IMR-90 (cell line): ENCODE measurements around the gene CDK13. TPM values are rescaled to one million over a fixed set of nuclear protein-coding genes. Genes with fewer than 3 reads are reported as not detected.

Source experiments
- ATAC-seq: fragments of 200-7000 bp; cut with Tn5 transposase; 2 replicates; pipeline ENCODE4 v1.9.1; 2020; ENCODE audit warnings: low read depth, mild to moderate bottlenecking, moderate library complexity
- BruUV-seq: library from RNA; stranded (reverse); fragments of 400-500 nt; replicated peaks from 2 replicates; lab custom pipeline; 2021; lab: Mats Ljungman, UMichigan
- CTCF ChIA-PET: fragments of 300-600 bp; formaldehyde crosslinking; extraction: SDS; loops from one replicate; lab custom pipeline; 2021; ENCODE audit warnings: antibody characterized with exemption; lab: Yijun Ruan, JAX
- POLR2A ChIA-PET: fragments of 300-600 bp; sonication (Branson Sonifier 250); formaldehyde crosslinking; loops from one replicate; lab custom pipeline; 2022; ENCODE audit warnings: antibody characterized with exemption; ENCODE audit not compliant: unreplicated experiment; lab: Charles Lee
- DNase-seq: peaks from one replicate; pipeline ENCODE4 v3.0.0; 2013
- H2AFZ ChIP-seq: replicated peaks from 2 replicates; pipeline ENCODE3; 2013; ENCODE audit warnings: low read length, mild to moderate bottlenecking; ENCODE audit not compliant: poor library complexity
- H2AK5ac ChIP-seq: 2 replicates; pipeline ENCODE4 v1.6.1; 2013; ENCODE audit warnings: low read depth, low read length, inconsistent platforms
- H2AK9ac ChIP-seq: replicated peaks from 2 replicates; pipeline ENCODE3; 2013; ENCODE audit warnings: mild to moderate bottlenecking, low read depth, low read length, moderate library complexity; ENCODE audit not compliant: poor library complexity
- H2BK120ac ChIP-seq: 2 replicates; pipeline ENCODE4 v1.6.1; 2013; ENCODE audit warnings: low read depth, low read length, inconsistent platforms
- H2BK15ac ChIP-seq: 3 replicates; pipeline ENCODE4 v1.6.1; 2013; ENCODE audit warnings: low read depth, low read length, inconsistent platforms
- H2BK20ac ChIP-seq: 2 replicates; pipeline ENCODE4 v1.6.1; 2013; ENCODE audit warnings: low read depth, mild to moderate bottlenecking, inconsistent platforms, low read length, moderate library complexity
- H2BK5ac ChIP-seq: 2 replicates; pipeline ENCODE4 v1.6.1; 2013; ENCODE audit warnings: mild to moderate bottlenecking, low read depth, low read length, inconsistent platforms; ENCODE audit not compliant: poor library complexity, severe bottlenecking
- H3K14ac ChIP-seq: replicated peaks from 2 replicates; pipeline ENCODE4 v1.6.1; 2013; ENCODE audit warnings: low read depth, low read length, inconsistent platforms
- H3K18ac ChIP-seq: 2 replicates; pipeline ENCODE4 v1.6.1; 2013; ENCODE audit warnings: low read depth, low read length, control low read depth
- H3K23ac ChIP-seq: 2 replicates; pipeline ENCODE4 v1.6.1; 2013; ENCODE audit warnings: low read depth, low read length, inconsistent platforms
- H3K27ac ChIP-seq: 2 replicates; pipeline ENCODE4 v1.5.1; 2013; ENCODE audit warnings: mild to moderate bottlenecking, control low read depth, low read length; ENCODE audit not compliant: insufficient read depth
- H3K27me3 ChIP-seq: 2 replicates; pipeline ENCODE4 v1.6.1; 2013; ENCODE audit warnings: low read length; ENCODE audit not compliant: control insufficient read depth, insufficient read depth
- H3K36me3 ChIP-seq: 2 replicates; pipeline ENCODE4 v1.6.1; 2013; ENCODE audit warnings: low read length, mixed read lengths; ENCODE audit not compliant: control insufficient read depth, insufficient read depth
- H3K4ac ChIP-seq: 2 replicates; pipeline ENCODE4 v1.6.1; 2013; ENCODE audit warnings: low read depth, low read length, inconsistent platforms
- H3K4me1 ChIP-seq: 2 replicates; pipeline ENCODE4 v1.6.1; 2013; ENCODE audit warnings: low read length, mixed read lengths; ENCODE audit not compliant: control insufficient read depth, insufficient read depth
- H3K4me2 ChIP-seq: 2 replicates; pipeline ENCODE4 v1.6.1; 2013; ENCODE audit warnings: low read depth, mild to moderate bottlenecking, control low read depth, low read length, moderate library complexity
- H3K4me3 ChIP-seq: 2 replicates; pipeline ENCODE4 v1.5.1; 2013; ENCODE audit warnings: low read depth, mild to moderate bottlenecking, control low read depth, low read length, moderate library complexity; ENCODE audit not compliant: insufficient read depth
- H3K56ac ChIP-seq: 2 replicates; pipeline ENCODE4 v1.6.1; 2013; ENCODE audit warnings: low read length, inconsistent platforms; ENCODE audit not compliant: insufficient read depth; ENCODE audit errors: extremely low read depth
- H3K79me1 ChIP-seq, 2 experiments: 2 replicates each; pipeline ENCODE4 v1.6.1; 2013; ENCODE audit warnings: low read length in 2 of 2, inconsistent platforms in 1 of 2, low read depth in 1 of 2
- H3K9ac ChIP-seq: 2 replicates; pipeline ENCODE4 v1.6.1; 2013; ENCODE audit warnings: low read depth, low read length, control low read depth
- H3K9me1 ChIP-seq: 2 replicates; pipeline ENCODE4 v1.6.1; 2013; ENCODE audit warnings: low read length, inconsistent platforms; ENCODE audit not compliant: insufficient read depth
- H3K9me3 ChIP-seq: 2 replicates; pipeline ENCODE4 v1.6.1; 2013; ENCODE audit warnings: low read length; ENCODE audit not compliant: control insufficient read depth, insufficient read depth
- H4K20me1 ChIP-seq: 2 replicates; pipeline ENCODE4 v1.6.1; 2013; ENCODE audit warnings: low read length, inconsistent platforms; ENCODE audit not compliant: insufficient read depth
- H4K5ac ChIP-seq: 2 replicates; pipeline ENCODE4 v1.6.1; 2013; ENCODE audit warnings: mild to moderate bottlenecking, low read depth, low read length, control low read depth
- H4K8ac ChIP-seq, 2 experiments: 2 replicates each; pipeline ENCODE4 v1.6.1; 2013; ENCODE audit warnings: low read depth in 2 of 2, low read length in 2 of 2, control low read depth in 1 of 2, inconsistent platforms in 1 of 2
- H4K91ac ChIP-seq: 2 replicates; pipeline ENCODE4 v1.6.1; 2013; ENCODE audit warnings: low read depth, low read length, inconsistent platforms; ENCODE audit not compliant: insufficient read depth
- BHLHE40 ChIP-seq: fragments of 150-350 bp; IDR thresholded peaks from 2 replicates; pipeline ENCODE4 v1.6.1; 2016; ENCODE audit warnings: mild to moderate bottlenecking, low read depth, low read length
- CEBPB ChIP-seq: IDR thresholded peaks from 2 replicates; pipeline ENCODE4 v1.6.1; 2012; ENCODE audit warnings: low read depth, low read length, improper control_type of control experiment
- CHD1 ChIP-seq: IDR thresholded peaks from 2 replicates; pipeline ENCODE4 v1.6.1; 2012; ENCODE audit warnings: low read depth, low read length, improper control_type of control experiment
- CTCF ChIP-seq: conservative IDR thresholded peaks from 2 replicates; pipeline ENCODE4 v1.5.1; 2012; ENCODE audit warnings: mild to moderate bottlenecking, low read depth, low read length, improper control_type of control experiment
- ELK1 ChIP-seq: fragments of 150-350 bp; IDR thresholded peaks from 2 replicates; pipeline ENCODE4 v1.6.1; 2016; ENCODE audit warnings: low read depth, mild to moderate bottlenecking, low read length, moderate library complexity, borderline replicate concordance
- FOS ChIP-seq: fragments of 150-350 bp; IDR thresholded peaks from 2 replicates; pipeline ENCODE4 v1.6.1; 2016; ENCODE audit warnings: low read depth, low read length
- MAFK ChIP-seq: IDR thresholded peaks from 2 replicates; pipeline ENCODE4 v1.6.1; 2012; ENCODE audit warnings: low read depth, low read length, improper control_type of control experiment
- MAZ ChIP-seq: IDR thresholded peaks from 2 replicates; pipeline ENCODE4 v1.6.1; 2012; ENCODE audit warnings: low read depth, mild to moderate bottlenecking, low read length, improper control_type of control experiment, moderate library complexity, borderline replicate concordance
- MXI1 ChIP-seq: IDR thresholded peaks from 2 replicates; pipeline ENCODE4 v1.6.1; 2012; ENCODE audit warnings: low read depth, mild to moderate bottlenecking, low read length, moderate library complexity, borderline replicate concordance
- NFE2L2 ChIP-seq: fragments of 150-350 bp; IDR thresholded peaks from 2 replicates; pipeline ENCODE4 v1.6.1; 2016; ENCODE audit warnings: low read depth, mild to moderate bottlenecking, low read length
- POLR2A ChIP-seq: IDR thresholded peaks from 2 replicates; pipeline ENCODE4 v1.6.1; 2012; ENCODE audit warnings: mild to moderate bottlenecking, low read depth, low read length
- RAD21 ChIP-seq: IDR thresholded peaks from 2 replicates; pipeline ENCODE4 v1.6.1; 2012; ENCODE audit warnings: low read length, improper control_type of control experiment
- RCOR1 ChIP-seq: IDR thresholded peaks from 2 replicates; pipeline ENCODE4 v1.6.1; 2012; ENCODE audit warnings: mild to moderate bottlenecking, low read length, improper control_type of control experiment; ENCODE audit not compliant: insufficient replicate concordance
- RFX5 ChIP-seq: IDR thresholded peaks from 2 replicates; pipeline ENCODE4 v1.8.0; 2012; ENCODE audit warnings: low read depth, mild to moderate bottlenecking, low read length, moderate library complexity
- SMC3 ChIP-seq: fragments of 150-350 bp; IDR thresholded peaks from 2 replicates; pipeline ENCODE4 v1.6.1; 2016; ENCODE audit warnings: low read depth, mild to moderate bottlenecking, antibody characterized with exemption, low read length, moderate library complexity
- USF2 ChIP-seq: fragments of 150-350 bp; IDR thresholded peaks from 2 replicates; pipeline ENCODE4 v1.6.1; 2017; ENCODE audit warnings: mild to moderate bottlenecking, antibody characterized with exemption, low read length, low read depth
- WGBS, 2 experiments: methylation state at CpG; one replicate each; pipeline versions ENCODE4 v1.1.5 to v1.1.7; 2013; ENCODE audit warnings: missing lambda C conversion rate in 2 of 2; ENCODE audit not compliant: insufficient read length in 1 of 2; ENCODE audit errors: extremely low coverage in 2 of 2; 5-methylcytosine and 5-hydroxymethylcytosine counted together
- dilution Hi-C: fragments of 300-500 bp; cut with HindIII; formaldehyde crosslinking; loops from one replicate; pipeline ENCODE4 v1.14.3; 2018; ENCODE audit warnings: low sequenced_read_pairs; ENCODE audit not compliant: unreplicated experiment
- in situ Hi-C: fragments of 300-500 bp; cut with MboI; formaldehyde crosslinking; loops from 3 replicates; pipeline ENCODE4 v1.14.3; 2019; ENCODE audit warnings: low sequenced_read_pairs, inconsistent platforms, mixed read lengths
- intact Hi-C: fragments of 100-400 bp; cut with micrococcal nuclease; formaldehyde crosslinking; loops from 2 replicates; pipeline ENCODE4 v1.10.0; 2022
- polyA plus RNA-seq, 3 experiments: library from polyadenylated mRNA; depleted of rRNA; stranded (reverse); fragments of >200 nt; gene quantifications; 2 replicates each; pipeline ENCODE4 v1.2.3, GENCODE V29; 2012; ENCODE audit warnings: low replicate concordance in 1 of 3
- total RNA-seq: library from RNA; depleted of rRNA; stranded (reverse); fragments of >200 nt; gene quantifications from 2 replicates; pipeline ENCODE4 v1.2.3, GENCODE V29; 2012

Gene CDK13
- total and polyA plus RNA-seq, 2 of the 4 experiments (the other 2 are of a cell fraction) = 20.1 to 50.4 TPM

- Histone ChIP-seq H3K36me3 (peaks cover 3% of the 10 kb centered on the region), H3K18ac (no peak overlapping the region), H3K9me1 (no peaks in the 10 kb centered on the region), H4K91ac (no peak overlapping the region), H3K79me1 (peaks cover 6 to 9% of the 10 kb centered on the region in 2 experiments; a peak in 2 of 4 replicates), H3K56ac (no peak overlapping the region), H4K5ac (no peak overlapping the region), H3K9ac (no peak overlapping the region), H2BK120ac (no peak overlapping the region), H3K27me3 (no peaks in the 10 kb centered on the region), H3K14ac (no peak overlapping the region), H3K4ac (no peak overlapping the region), H3K4me2 (no peak overlapping the region), H3K4me1 (no peaks in the 10 kb centered on the region), H2BK5ac (no peak overlapping the region), H2AFZ (no peak overlapping the region), H3K4me3 (no peak overlapping the region), H2BK20ac (no peak overlapping the region), H2AK9ac (no peak overlapping the region), H3K23ac (no peak overlapping the region), H3K9me3 (no peaks in the 10 kb centered on the region), H4K20me1 (0 out of 2 replicates have a peak, but pooled peaks cover 3% of the 10 kb centered on the region), H4K8ac (no peak overlapping the region), H2AK5ac (no peak overlapping the region), H3K27ac (no peak overlapping the region), H2BK15ac (no peak overlapping the region)
- POLR2A ChIA-PET = no interaction called here
- no TSS peak for BruUV-seq
- in situ Hi-C loops = no loop called here
- DNase-seq = no peak
- CTCF ChIA-PET = no interaction called here
- 100% methylated on average over 1 of the region's 4 CpGs; no CpG with 5 or more reads in 1 of the 2 experiments for WGBS, 2 experiments
- TF ChIP-seq BHLHE40 (no peak), CTCF (no peak), NFE2L2 (no peak), MAFK (no peak), RAD21 (no peak), RFX5 (no peak), SMC3 (no peak), POLR2A (no peak), MXI1 (no peak), CHD1 (no peak), CEBPB (no peak), MAZ (no peak), ELK1 (no peak), RCOR1 (no peak), USF2 (no peak), FOS (no peak)
- ATAC-seq = no peak
- dilution Hi-C loops = no loop called here
- intact Hi-C loops = no loop called here
These were observed 149.8 kb downstream of the CDK13 start for GRCh38 chr7:40099837-40100236.
